Subcutaneous adipose tissue (tissue), 4 donors: ENCODE measurements around the gene VPS11. TPM values are rescaled to one million over a fixed set of nuclear protein-coding genes. Genes with fewer than 3 reads are reported as not detected.

ENCODE experiments used
- total RNA-seq, 4 donors: library from RNA; depleted of rRNA; stranded (reverse); fragments of >200 nt; gene quantifications; one replicate each; pipeline ENCODE4 v1.1.0, GENCODE V29; 2016
- TF ChIP-seq, protein P1 (sequence below): fragments of 450-650 bp; IDR thresholded peaks from one replicate; pipeline ENCODE4 v1.5.1; 2016; ENCODE audit warnings: low read depth, mild to moderate bottlenecking, control low read depth, antibody characterized with exemption, moderate library complexity

The VPS11 gene
- total RNA-seq, 4 donors from 2014 or later, result 34.8 to 43.4 (median 39.4) TPM

DNA sequence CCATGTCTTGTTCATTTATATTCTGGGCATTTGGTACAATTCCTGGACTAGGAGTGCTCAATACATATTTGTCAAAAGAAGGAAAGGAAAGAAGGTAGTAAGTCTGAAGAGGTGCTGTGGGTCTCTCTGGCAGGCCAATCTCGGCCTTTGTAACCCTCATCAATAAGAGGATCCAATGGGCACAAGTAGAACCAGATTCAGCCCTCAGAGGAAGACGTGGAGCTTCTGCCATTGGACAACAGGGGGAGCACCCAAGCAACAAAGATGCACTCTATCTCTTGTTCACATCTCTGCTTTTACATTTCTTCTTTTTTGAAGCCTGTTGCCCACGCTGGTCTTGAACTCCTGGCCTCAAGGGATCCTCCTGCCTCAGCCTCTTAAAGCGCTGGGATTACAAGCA, 2.2 kb upstream of the VPS11 start:
- TF ChIP-seq, protein P1, sequence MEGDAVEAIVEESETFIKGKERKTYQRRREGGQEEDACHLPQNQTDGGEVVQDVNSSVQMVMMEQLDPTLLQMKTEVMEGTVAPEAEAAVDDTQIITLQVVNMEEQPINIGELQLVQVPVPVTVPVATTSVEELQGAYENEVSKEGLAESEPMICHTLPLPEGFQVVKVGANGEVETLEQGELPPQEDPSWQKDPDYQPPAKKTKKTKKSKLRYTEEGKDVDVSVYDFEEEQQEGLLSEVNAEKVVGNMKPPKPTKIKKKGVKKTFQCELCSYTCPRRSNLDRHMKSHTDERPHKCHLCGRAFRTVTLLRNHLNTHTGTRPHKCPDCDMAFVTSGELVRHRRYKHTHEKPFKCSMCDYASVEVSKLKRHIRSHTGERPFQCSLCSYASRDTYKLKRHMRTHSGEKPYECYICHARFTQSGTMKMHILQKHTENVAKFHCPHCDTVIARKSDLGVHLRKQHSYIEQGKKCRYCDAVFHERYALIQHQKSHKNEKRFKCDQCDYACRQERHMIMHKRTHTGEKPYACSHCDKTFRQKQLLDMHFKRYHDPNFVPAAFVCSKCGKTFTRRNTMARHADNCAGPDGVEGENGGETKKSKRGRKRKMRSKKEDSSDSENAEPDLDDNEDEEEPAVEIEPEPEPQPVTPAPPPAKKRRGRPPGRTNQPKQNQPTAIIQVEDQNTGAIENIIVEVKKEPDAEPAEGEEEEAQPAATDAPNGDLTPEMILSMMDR, result no peak

DNA sequence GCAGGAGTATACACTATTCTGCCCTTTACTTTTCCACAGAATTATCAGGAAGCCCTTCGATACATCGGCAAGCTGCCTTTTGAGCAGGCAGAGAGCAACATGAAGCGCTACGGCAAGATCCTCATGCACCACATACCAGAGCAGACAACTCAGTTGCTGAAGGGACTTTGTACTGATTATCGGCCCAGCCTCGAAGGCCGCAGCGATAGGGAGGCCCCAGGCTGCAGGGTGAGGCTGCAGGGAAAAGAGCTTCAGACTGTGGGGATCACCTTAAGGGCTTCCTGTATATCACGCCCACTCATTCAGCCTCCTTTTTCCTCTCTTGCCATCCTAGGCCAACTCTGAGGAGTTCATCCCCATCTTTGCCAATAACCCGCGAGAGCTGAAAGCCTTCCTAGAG, 10.2 kb downstream of the VPS11 start:
- TF ChIP-seq, protein P1, result no peak

DNA sequence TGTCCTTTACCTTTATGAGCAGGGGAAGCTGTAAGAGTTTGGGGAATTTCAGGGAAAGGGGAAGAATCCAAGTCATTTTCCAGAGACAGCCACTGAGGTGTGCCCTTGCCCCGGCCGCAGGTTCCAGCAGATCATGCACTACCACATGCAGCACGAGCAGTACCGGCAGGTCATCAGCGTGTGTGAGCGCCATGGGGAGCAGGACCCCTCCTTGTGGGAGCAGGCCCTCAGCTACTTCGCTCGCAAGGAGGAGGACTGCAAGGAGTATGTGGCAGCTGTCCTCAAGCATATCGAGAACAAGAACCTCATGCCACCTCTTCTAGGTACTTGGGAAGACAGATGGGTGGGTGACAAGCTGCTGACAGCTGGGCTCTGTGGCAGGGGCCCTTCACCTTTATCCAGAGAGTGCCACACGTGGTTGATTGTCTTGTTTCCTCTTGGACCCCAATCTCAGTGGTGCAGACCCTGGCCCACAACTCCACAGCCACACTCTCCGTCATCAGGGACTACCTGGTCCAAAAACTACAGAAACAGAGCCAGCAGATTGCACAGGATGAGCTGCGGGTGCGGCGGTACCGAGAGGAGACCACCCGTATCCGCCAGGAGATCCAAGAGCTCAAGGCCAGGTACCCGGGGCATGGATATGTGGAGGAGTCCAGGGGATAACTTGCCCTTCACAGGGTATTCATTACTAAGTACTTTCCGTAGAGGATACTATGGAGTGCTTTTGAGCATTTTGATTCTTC, 11.2 kb downstream of the VPS11 start:
- TF ChIP-seq, protein P1, result no peak

DNA sequence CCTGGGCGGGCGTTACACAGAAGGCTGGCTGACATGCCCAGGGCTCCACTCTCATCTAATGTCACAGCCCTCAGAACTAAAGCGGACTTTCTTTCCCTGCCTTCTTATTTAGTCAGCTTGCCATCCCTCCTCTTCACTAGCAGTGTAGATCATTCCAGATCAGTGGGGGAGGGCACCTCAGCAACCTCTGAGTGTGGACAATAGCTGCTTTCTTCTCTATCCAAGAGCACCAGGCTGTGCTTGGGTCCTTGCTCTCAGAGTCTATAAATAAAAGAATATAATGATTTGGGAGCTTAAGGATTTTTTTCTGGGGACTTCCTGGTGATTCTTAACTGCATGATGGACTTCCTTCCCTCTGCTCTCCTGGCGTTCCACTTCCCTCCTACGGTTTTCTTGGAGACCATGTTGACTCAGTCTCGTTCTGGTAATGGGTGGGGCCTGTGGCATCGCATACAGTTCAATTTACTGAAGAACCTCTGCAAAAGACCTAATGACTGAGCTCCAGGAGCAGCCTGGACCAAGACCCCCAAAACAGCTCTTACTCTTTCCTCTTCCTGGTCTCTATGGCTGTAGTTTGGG, 14.2 kb downstream of the VPS11 start:
- TF ChIP-seq, protein P1, result no peak

DNA sequence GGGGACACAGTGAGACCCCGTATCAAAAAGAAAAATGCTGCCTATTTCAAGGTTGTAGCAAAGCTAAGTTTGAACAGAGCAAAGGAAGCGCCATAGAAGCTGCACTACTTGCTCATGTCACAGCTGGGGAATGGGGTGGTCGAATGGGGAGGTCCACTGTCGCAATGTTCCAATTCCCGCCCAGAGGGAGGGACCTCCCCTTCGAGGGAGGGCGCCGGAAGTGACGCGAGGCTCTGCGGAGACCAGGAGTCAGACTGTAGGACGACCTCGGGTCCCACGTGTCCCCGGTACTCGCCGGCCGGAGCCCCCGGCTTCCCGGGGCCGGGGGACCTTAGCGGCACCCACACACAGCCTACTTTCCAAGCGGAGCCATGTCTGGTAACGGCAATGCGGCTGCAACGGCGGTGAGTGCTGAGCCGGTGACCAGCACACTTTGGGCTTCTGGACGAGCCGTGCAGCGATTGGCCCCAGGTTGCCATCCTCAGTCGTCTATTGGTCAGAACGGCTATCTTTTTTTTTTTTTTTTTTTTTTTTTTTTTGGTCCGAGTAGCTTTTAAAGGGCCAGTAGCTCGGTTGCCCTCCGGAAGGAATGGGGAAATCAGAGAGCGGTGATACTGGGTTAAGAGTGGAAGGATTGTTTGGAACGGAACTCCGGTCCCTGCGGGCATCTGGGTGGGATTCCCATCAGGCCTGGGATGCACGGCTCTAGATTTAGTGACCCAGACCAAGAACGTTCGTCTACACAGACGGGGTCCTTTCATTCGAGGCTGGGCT, 17.2 kb downstream of the VPS11 start, which contains the start of gene HMBS:
HMBS (plus strand) TSS at position 219 of the 774 bp plus-strand sequence; CDS start at position 372, 153 bp downstream.
- TF ChIP-seq, protein P1, result no peak

DNA sequence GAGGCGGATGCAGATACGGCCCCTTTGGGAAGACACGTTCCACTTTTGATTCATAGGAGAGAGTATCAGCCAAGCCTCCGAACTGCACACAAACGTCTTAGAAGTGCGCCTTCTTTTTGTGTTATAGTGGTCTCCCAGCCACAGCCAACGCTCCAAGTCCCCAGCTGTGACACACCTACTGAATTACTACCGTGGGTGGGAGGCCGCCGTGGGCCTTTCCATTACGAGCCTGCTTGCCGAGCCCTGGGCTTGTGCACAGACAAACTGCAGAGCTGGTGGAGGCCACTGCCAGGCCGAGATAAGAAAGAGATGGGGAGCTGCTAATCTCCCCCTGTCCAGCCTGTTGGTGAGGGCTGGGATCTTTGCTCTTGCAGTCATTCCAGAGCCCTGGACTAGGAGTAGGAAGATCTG, 17.8 kb downstream of the VPS11 start:
- TF ChIP-seq, protein P1, result no peak

DNA sequence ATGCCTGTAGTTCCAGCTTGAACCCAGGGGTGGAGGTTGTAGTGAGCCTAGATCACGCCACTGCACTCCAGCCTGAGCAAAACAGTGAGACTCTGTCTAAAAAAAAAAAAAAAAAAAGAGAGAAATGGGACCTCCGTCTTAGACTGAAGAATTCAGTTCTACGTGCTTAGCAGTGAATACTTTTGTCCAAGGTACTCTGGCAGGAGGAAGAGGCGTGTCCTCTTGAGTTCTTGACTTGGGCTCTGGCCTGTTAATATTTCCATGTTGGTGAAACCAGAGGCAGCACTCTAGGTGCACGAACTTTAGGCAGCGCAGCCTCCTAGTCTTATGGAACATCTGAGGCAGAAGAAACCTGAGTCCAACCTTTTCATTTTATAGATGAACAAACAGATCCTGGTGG, 19.5 kb downstream of the VPS11 start:
- TF ChIP-seq, protein P1, result no peak
